H1 (cell line): ENCODE results near the gene KCTD16. TPM values are rescaled to one million over a fixed set of nuclear protein-coding genes. Genes with fewer than 3 reads are reported as not detected.

Experiments used
- CBX5 ChIP-seq: fragments of 300-800, 300-1000 bp; sonication (generic); IDR thresholded peaks from 2 replicates; pipeline ENCODE4 v1.7.1; 2016; ENCODE audit warnings: antibody characterized with exemption, low read length, low read depth
- polyA plus RNA-seq, 7 experiments: library from polyadenylated mRNA; depleted of rRNA in 3 of 7; stranded (reverse) in 5 of 7; unstranded in 2 of 7; fragments of >200 nt in 5 of 7; fragments of 200-250 nt in 2 of 7; gene quantifications; 1 replicate in 5 of 7; 2 replicates in 1 of 7; 4 replicates in 1 of 7; pipeline versions ENCODE4 v1.2.1 to v1.2.3, GENCODE V29; 2011 to 2013; ENCODE audit warnings: missing spikeins in 2 of 7, mixed read lengths in 2 of 7
- total RNA-seq: library from RNA; stranded (reverse); fragmentation: NEBNext Ultra II Directional; extraction: Animal tissue kit (Norgen Biotek cat#: 25700); gene quantifications from 2 replicates; pipeline ENCODE4 v1.2.1, GENCODE V29; 2021

KCTD16 gene
- total and polyA plus RNA-seq, 2 of the 8 experiments (the other 6 are each of a cell fraction or from before 2014, with no cell fraction given) = 0.03 to 0.24 TPM

DNA sequence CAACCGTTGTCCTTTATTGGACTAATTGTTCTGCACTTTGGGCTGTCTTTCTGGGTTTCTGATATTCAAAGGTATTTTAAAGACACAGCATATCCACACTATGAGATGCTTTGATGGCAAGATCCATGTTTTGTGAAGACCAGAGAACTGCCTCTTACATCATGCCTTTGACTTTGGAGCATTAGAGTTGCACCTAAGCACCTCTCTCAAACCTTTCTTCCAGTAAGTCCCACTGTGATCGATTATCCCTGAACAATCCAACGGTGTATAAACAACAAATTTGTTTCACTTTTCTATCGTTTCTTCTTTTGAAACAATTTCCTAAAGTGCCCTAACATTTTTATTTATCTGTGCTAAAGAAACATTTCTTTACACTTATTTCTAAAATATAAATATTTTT, 144.4 kb downstream of the KCTD16 start (continued):
- TF ChIP-seq CBX5 = no peak
- TF ChIP-seq, all 59 proteins: peak for 0
